CD4-positive, alpha-beta T cell treated with Interleukin-2 at 100 ng/mL for 4 hours (primary cell): Measurements from ENCODE around the gene ABCC2.

Experiments used
- DNase-seq: peaks from one replicate; pipeline ENCODE4 v3.0.0-alpha.2; 2020; ENCODE audit warnings: low spot score

ABCC2 gene

DNA sequence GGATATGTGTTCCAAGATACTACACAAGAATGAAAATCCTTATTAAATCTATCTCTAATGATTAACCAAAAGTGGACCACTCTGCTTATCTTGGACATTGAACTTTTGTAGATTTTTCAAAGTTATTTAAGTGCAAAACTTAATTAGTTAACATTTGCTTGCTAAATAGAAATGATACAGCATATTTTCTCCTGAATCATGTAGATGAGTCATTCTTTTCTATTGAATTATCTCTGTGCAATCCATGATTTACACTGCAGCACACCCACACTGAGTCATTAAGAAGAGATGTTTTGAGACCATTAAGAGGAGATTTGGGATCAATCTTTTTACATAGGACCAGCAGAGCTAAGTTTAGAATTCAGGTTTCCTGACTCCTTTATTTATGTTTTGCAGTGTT is 6.6 kb upstream of the ABCC2 start:
- no peak for DNase-seq

DNA sequence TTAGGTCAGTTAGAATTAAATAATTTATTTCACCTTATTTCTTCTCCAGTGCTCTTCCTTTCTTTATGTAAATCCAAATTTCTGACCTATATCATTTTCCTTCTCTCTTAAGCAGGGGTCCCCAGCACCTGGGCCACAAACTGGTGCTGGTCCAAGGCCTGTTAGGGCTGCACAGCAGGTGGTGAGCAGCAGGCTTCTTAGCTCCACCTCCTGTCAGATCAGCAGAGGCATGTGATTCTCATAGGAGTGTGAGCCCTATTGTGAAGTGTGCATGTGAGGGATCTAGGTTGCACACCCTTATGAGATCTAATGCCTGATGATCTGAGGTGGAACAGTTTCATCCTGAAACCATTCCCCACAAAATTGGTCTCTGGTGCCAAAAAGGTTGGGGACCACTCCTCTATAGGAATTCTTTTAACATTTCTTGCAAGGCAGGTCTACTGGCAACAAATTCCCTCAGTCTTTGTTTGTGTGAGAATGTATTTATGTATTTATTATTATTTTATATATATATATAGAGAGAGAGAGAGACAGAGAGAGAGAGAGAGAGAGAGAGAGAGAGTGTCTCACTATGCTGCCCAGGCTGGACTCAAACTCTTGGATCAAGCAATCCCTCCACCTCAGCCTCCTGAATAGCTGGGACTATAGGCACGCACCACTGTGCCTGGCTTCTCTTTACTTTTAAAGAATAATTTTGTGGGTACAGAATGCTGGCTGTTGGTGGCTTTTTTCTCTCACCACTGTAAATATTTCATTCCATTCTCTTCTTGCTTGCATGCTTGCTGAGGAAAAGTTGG is 4.3 kb upstream of the ABCC2 start:
- no peak for DNase-seq

DNA sequence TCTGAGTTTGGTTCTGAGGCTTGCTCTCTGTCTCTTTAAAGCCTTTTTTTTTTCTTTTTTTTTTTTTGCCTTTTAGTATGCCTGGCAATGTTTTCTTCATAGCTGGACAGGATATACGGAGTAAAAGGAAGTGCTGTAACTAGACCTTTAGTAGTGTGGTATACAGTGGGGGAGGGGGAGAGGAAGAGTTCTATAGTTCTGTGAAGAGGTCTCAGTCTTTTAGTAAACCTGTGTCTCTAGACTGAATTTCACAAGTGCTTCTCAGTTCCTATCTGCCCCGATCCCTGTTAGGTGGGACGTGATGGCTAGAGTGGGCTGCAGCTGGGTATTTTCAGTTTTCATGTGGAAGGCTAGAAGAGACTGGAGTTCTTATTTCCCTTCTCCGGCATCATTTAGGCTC is 3.1 kb upstream of the ABCC2 start:
- DNase-seq, result no peak

DNA sequence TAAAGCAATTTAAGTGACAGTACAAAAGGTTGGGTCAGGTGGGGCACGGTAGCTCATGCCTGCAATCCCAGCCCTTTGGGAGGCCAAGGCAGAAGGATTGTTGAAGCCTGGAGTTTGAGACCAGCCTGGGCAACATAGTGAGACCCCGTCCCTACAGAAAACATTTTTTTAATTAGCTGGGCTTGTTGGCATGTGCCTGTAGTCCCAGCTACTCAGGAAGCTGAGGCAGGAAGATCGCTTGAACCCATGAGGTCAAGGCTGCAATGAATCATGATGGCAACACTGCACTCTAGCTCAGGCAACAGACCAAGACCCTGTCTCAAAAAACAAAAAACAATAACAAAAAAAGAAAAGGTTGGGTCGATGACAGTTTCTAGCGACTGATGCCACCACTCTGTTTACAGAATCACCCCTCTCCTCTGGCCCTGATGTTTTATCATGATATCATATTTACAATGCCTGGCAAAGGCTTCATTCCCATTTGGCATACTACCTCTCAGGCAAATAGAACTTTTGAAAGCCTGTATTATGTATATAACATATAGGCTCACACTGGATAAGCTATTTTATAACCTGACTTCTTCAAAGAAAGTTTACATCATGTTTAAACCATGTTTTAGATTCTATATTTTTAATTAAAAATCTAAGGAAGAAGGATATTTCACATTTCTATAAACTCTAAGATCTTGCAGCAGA is 558 bp upstream of the ABCC2 start:
- no peak for DNase-seq

DNA sequence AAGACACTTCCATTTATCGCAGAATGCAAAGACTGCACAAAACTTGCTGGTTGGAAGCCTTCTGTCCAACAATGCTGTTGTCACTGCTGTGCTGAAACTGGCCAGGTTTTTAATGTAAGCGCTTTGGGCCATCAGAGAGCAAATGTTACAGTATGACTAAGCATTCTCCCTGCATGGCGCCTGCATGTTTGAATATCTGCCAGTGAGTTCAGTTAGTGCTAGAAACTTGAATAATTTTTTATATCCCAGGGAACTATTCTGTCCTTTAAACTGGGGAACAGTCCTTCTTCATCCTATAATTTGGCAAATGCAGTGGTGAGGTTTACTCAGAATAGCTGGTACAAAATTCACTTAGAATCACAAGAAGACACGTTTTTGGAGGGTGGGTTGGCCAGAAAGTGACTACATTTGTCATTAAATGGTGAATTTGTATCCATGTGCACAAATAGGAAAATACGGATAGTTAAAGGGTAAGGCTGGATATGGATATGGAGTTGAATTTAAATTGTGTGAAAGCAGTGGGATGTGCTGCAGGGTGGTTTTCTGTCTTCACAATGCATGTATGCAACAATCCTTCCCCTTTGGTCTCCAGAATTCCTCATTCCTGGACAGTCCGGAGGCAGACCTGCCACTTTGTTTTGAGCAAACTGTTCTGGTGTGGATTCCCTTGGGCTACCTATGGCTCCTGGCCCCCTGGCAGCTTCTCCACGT is 1.7 kb downstream of the ABCC2 start:
- no peak for DNase-seq

- DNase-seq, result no peak
Measured at GRCh38 chr10:99784727-99785441, 2.4 kb downstream of the ABCC2 start.

- no peak for DNase-seq
Measured at GRCh38 chr10:99785646-99786045, 3.2 kb downstream of the ABCC2 start.

DNA sequence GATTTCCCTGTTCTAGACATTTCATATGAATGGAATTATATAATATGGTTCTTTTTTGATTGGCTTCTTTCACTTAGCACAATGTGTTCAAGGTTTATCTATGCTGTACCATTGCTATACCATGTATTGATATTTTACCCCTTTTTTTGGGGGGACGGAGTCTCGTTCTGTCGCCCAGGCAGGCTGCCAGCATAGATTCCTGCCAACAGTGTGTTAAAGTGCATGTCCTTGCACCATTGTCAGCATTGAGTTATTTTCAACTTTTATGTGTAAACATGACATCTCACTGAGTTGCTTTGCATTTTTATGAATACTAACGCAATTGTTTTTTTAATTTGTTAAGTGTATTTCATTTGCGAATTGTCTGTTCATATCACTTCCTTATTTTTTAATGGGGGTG is 4.9 kb downstream of the ABCC2 start:
- no peak for DNase-seq

DNA sequence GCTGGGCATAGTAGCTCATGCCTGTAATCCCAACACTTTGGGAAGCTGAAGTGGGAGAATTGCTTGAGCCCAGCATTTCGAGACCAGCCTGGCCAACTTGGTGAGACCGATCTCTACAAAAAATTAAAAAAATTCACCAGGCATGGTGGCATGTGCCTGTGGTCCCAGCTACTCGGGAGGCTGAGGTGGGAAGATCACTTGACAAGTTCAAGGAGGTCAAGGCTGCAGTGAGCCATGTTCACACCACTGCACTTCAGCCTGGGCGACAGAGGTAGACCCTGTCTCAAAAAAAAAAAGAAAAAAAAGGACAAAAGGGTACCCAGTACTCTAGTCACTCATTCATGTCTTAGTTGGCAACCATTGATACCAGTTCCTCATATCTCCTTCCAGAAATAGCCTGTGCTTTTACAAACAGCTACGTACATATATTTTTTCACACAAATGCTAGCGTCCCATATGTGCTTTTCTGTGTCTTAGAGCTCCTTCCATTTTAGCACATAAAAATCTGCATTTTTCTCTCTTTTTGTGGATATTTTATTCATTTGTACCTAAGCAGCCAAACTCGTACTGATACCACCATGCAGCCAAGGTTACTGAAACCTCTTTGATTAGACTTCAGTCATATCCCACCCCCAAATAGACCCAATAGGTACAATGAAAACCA is 5.5 kb downstream of the ABCC2 start:
- DNase-seq, result no peak

GRCh38 chr10:99788598-99789256 is 6.3 kb downstream of the ABCC2 start:
- DNase-seq, result no peak

- no peak for DNase-seq
Measured at GRCh38 chr10:99791831-99792230, 9.4 kb downstream of the ABCC2 start.

GRCh38 chr10:99793819-99794218 is 11.4 kb downstream of the ABCC2 start:
- no peak for DNase-seq

GRCh38 chr10:99796928-99797327 is 14.5 kb downstream of the ABCC2 start:
- no peak for DNase-seq

DNA sequence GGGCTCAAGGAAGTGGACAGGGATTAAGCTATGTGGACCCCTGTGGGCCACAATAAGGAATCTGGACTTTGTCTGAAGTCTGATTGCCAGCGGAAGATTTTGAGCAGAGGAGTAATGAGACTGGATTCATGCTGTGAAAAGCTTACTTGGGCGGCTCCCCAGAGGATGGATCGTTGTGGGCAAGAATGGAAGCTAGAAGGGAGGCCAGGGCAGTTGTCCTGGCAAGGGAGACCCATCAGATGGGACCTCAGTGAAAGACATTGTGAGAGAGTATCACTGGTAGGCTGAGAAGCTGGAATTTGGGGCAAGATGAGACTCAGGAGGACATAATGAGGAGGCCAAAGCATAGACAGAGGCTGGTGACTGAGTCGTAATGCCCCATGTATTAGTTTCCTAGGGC is 15.6 kb downstream of the ABCC2 start:
- DNase-seq, result no peak

GRCh38 chr10:99798920-99799319 is 16.5 kb downstream of the ABCC2 start:
- DNase-seq, result no peak

DNA sequence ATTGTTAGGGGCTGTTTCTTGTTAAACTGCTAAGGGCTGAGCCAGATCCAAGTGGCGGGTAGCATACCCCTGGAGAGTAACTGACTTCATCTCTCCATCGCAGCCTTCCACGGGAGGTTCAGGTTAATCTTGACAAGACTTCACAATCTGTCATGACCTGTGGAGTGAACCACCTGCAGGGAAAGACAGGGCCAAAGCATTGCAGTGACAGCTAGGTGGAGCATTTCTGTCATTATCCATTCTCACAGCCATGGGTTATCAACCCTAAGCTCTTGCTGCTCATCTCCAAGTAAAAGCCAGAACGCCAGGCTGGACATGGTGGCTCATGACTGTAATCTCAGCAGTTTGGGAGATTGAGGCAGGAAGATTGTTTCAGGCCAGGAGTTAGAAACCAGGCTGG is 17.2 kb downstream of the ABCC2 start:
- DNase-seq, result no peak

DNA sequence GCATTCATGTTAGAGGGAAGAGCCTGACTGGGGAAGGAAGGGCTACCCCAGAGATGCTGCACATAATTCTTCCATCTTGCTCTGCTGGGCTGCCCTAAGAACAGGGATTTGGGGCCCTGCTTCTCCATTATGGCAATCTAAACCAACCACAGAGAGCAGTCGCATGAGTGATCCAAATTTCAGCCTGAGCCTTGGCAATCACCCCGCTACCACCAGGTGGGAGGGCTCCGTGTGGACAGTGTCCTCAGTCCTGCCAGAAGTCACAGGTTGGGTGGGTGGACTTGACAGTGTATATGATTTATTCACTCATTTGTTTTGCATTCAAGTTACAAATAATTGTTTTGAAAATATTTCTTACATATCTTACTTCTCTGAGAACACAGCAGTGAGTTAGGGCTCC is 22.0 kb downstream of the ABCC2 start:
- no peak for DNase-seq

DNA sequence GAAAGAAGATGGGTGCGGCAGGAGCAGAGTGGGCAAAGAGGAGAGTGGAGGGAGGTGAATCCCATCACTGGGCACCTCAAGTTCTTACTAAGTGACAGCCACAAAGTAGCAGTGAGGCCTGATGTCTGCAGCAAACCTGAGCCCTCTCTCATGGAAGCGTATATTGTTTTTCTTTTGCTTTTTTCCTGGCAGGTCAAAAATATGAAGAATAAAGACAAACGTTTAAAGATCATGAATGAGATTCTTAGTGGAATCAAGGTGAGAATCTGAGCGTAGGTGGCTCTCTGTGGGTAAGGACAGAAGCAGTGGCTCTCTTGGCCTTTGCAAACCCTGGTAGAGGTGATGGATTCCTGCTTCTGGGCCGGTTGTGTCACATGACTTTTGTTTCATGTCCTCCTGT is 22.8 kb downstream of the ABCC2 start:
- DNase-seq, result no peak

GRCh38 chr10:99806091-99806490 is 23.7 kb downstream of the ABCC2 start:
- no peak for DNase-seq

DNA sequence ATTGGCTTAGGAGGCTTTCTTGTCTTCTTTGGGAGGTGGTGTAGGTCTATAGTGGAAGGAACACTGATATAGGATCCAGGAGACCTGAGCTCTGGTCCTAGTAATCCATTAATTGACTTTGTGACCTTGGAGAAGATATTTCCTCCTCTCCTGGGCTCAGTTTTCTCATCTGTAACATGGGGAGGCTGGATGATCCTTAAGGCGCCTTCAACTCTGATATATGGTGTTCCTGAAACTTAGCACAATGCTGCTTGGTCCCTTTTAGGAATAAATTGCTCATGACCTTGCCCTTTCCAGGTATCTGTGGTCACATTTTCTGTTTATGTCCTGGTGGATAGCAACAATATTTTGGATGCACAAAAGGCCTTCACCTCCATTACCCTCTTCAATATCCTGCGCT is 25.3 kb downstream of the ABCC2 start:
- DNase-seq, result no peak

DNA sequence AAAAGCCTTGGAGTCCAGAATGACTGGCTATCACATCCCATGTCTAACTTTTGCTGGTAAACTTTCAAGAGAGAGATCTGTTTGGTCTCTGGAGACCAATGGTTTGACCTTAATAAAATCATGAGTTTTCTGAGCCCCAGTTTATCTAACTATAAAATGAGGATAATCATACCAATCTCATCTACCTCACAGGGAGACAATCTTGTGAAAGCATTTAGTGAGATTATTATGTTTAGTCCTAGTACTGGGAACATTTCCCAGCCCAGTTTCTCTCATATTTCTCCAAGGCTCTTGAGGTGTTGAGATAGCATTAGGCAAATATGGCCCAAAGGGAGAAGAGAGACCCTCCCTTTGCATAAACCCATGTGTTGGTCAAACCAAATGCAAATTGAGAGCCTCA is 25.8 kb downstream of the ABCC2 start:
- no peak for DNase-seq
